HepG2 (cell line): Measurements from ENCODE around the gene RCCD1.

Experiments used
- HDAC6 ChIP-seq: fragments of 200-600 bp; sonication (generic); IDR thresholded peaks from 2 replicates; pipeline ENCODE4 v1.7.0; 2017; ENCODE audit warnings: mild to moderate bottlenecking, antibody characterized with exemption, low read length, low read depth
- NPAS2 ChIP-seq: sonication (generic); formaldehyde crosslinking; IDR thresholded peaks from 2 replicates; pipeline ENCODE4 v1.8.0; 2022; ENCODE audit warnings: mild to moderate bottlenecking, missing genetic modification reagents, borderline replicate concordance
- SOX6 ChIP-seq, 2 experiments: fragments of 450-650 bp in 1 of 2; sonication (generic) in 1 of 2; formaldehyde crosslinking in 1 of 2; IDR thresholded peaks; 2 replicates each; pipeline versions ENCODE4 v1.4.0 to v1.6.1; 2017 to 2020; ENCODE audit warnings: antibody characterized with exemption in 1 of 2, mild to moderate bottlenecking in 1 of 2, missing genetic modification reagents in 1 of 2
- TF ChIP-seq, protein P1 (sequence below): IDR thresholded peaks from 2 replicates; pipeline ENCODE4 v1.6.1; 2016; ENCODE audit warnings: mild to moderate bottlenecking
- TF ChIP-seq, protein P2 (sequence below): sonication (generic); formaldehyde crosslinking; IDR thresholded peaks from 2 replicates; pipeline ENCODE4 v1.4.0; 2020; ENCODE audit warnings: missing genetic modification reagents

DNA sequence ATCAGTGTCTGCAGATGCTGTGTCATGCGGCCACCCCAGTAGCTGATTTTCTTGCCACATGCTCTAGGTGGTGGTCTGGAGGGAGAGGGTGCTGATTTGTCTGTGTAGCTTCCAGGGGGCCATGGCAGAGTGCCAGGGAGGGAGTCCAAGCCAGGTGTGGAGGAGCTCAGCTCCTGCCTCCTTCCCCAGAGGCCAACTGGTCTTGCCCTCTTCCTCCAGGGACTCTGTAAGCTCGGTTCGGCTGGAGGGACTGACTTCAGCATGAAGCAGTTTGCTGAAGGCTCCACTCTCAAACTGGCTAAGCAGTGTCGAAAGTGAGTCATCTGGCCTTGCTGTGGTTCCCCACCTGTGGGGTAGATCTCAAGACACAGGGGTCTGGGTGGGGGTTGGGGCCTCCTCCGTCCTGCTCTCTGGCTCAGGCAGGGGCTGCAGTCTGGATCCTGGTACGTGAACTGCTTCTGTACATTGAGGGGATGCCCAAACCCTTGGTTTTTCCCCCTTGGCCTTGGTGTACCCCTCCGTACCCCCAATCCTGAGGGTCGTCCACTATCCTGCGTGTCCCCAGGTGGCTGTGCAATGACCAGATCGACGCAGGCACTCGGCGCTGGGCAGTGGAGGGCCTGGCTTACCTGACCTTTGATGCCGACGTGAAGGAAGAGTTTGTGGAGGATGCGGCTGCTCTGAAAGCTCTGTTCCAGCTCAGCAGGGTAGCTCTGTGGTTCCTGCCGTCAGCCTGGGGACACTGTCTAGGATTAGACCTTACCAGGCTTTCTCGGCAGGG, 6.9 kb upstream of the RCCD1 start:
- TF ChIP-seq NPAS2 (no peak), SOX6 (IDR thresholded peaks at IDR 0.05) (no peak), SOX6 (CRISPR knock-in tag; IDR thresholded peaks at IDR 0.05) (no peak), HDAC6 (no peak)
- TF ChIP-seq, protein P1, sequence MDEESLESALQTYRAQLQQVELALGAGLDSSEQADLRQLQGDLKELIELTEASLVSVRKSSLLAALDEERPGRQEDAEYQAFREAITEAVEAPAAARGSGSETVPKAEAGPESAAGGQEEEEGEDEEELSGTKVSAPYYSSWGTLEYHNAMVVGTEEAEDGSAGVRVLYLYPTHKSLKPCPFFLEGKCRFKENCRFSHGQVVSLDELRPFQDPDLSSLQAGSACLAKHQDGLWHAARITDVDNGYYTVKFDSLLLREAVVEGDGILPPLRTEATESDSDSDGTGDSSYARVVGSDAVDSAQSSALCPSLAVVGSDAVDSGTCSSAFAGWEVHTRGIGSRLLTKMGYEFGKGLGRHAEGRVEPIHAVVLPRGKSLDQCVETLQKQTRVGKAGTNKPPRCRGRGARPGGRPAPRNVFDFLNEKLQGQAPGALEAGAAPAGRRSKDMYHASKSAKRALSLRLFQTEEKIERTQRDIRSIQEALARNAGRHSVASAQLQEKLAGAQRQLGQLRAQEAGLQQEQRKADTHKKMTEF (CRISPR knock-in tag) = no peak
- TF ChIP-seq, protein P2, sequence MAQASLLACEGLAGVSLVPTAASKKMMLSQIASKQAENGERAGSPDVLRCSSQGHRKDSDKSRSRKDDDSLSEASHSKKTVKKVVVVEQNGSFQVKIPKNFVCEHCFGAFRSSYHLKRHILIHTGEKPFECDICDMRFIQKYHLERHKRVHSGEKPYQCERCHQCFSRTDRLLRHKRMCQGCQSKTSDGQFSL (CRISPR knock-in tag) = no peak
